ENCODE measurements around the gene PDCD1LG2.

PDCD1LG2 gene

DNA sequence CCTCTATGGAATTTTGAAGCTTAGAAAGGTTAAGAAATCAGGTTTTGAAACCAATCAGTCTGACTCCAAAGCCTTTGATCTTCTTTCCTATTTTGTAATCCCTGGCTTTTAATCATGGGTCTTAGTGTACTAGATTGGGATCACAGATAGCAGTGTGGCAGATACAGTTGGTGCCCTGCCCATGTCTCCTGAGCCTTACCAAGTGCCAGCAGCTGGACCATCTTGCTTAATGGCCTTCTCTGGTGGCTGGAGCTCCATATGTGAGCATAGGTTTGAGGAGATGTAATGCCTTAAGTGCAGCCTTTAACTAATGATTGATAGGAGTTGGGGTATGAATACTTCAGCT lies 101.8 kb downstream of the PDCD1LG2 start:
- Histone ChIP-seq H3K9ac (ENCODE audit: low read depth, low read length) (no peak overlapping the region), H3K27ac (ENCODE audit: low read depth, low read length) (no peak overlapping the region), H3K36me3 (ENCODE audit: control insufficient read depth, insufficient read depth, low read length) (no peaks in the 10 kb centered on the region), H3K27me3 (ENCODE audit: control insufficient read depth, insufficient read depth, low read length) (no peaks in the 10 kb centered on the region), H3K4me1 (ENCODE audit: control insufficient read depth, insufficient read depth, low read length) (0 out of 2 replicates have a peak, but pooled peaks cover 3% of the 10 kb centered on the region), H3K9me3 (ENCODE audit: control insufficient read depth, insufficient read depth, low read length) (no peaks in the 10 kb centered on the region), H3K4me3 (ENCODE audit: low read depth, low read length) (no peak overlapping the region)

DNA sequence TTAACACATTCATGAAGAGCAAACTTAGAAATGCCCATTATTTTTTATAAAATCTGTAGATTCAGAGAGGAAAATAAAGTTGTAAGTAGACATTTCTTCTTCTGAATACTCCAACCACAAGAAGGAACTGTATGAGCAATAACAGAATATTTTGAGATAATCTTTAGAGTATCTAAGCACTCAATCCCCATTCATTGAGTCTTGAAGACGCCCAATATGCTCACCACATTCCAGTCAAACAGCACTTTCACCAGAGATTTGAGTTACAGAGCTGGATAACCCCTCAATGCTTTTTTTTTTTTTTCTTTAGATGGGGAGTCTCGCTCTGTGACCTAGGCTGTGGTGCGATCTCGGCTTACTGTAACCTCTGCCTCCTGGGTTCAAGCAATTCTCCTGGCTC lies 103.9 kb downstream of the PDCD1LG2 start:
- no peak overlapping the region for H3K27ac ChIP-seq (ENCODE audit: low read depth, low read length)
- H3K9ac ChIP-seq (ENCODE audit: low read depth, low read length) = no peak overlapping the region
- no peaks in the 10 kb centered on the region for H3K27me3 ChIP-seq (ENCODE audit: control insufficient read depth, insufficient read depth, low read length)
- 0 out of 2 replicates have a peak, but pooled peaks cover 3% of the 10 kb centered on the region for H3K4me1 ChIP-seq (ENCODE audit: control insufficient read depth, insufficient read depth, low read length)
- no peak overlapping the region for H3K4me3 ChIP-seq (ENCODE audit: low read depth, low read length)
- H3K36me3 ChIP-seq (ENCODE audit: control insufficient read depth, insufficient read depth, low read length) = no peaks in the 10 kb centered on the region
- H3K9me3 ChIP-seq (ENCODE audit: control insufficient read depth, insufficient read depth, low read length) = no peaks in the 10 kb centered on the region

DNA sequence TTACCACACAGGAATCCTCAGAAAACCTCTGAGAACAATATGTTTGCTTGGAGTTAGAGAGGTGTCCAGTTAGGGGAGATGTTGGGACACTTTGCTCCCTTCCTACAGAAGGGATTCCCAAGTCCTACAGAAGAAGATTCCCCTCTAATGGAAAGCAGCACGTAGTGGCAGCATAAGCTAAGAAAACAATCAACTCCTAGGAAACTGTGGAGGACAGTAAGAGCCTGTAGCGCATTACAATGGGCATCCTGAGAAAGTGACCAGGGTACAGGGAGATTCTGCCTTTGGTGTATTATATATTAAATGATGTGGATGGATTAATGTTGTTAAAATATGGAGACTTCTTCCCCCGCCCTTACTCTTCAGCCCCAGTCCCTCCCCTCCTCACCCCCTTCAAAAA lies 104.7 kb downstream of the PDCD1LG2 start:
- H3K4me3 ChIP-seq (ENCODE audit: low read depth, low read length) = no peak overlapping the region
- 0 out of 2 replicates have a peak, but pooled peaks cover 3% of the 10 kb centered on the region for H3K4me1 ChIP-seq (ENCODE audit: control insufficient read depth, insufficient read depth, low read length)
- no peaks in the 10 kb centered on the region for H3K36me3 ChIP-seq (ENCODE audit: control insufficient read depth, insufficient read depth, low read length)
- H3K27ac ChIP-seq (ENCODE audit: low read depth, low read length) = no peak overlapping the region
- H3K9ac ChIP-seq (ENCODE audit: low read depth, low read length) = no peak overlapping the region
- no peaks in the 10 kb centered on the region for H3K9me3 ChIP-seq (ENCODE audit: control insufficient read depth, insufficient read depth, low read length)
- H3K27me3 ChIP-seq (ENCODE audit: control insufficient read depth, insufficient read depth, low read length) = no peaks in the 10 kb centered on the region

DNA sequence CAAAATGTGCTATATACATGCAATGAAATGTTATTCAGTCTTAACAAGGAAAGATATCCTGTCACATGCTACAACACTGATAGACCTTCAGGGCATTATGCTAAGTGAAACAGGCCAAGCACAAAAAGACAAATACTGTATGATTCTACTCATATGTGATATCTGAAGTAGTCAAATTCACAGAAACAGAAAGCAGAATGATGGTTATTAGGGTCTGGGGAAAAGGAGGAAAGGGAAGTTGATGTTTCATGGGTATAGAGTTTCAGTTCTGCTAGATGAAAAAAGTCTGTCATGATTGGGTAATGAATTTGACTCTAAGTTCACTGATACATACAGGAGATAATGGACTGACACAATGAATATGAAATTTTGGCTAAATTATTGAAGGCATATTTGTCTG lies 107.4 kb downstream of the PDCD1LG2 start:
- H3K4me1 ChIP-seq (ENCODE audit: control insufficient read depth, insufficient read depth, low read length) = 0 out of 2 replicates have a peak, but pooled peaks cover 3% of the 10 kb centered on the region
- no peak overlapping the region for H3K4me3 ChIP-seq (ENCODE audit: low read depth, low read length)
- no peaks in the 10 kb centered on the region for H3K9me3 ChIP-seq (ENCODE audit: control insufficient read depth, insufficient read depth, low read length)
- H3K9ac ChIP-seq (ENCODE audit: low read depth, low read length) = no peak overlapping the region
- H3K36me3 ChIP-seq (ENCODE audit: control insufficient read depth, insufficient read depth, low read length) = no peaks in the 10 kb centered on the region
- no peaks in the 10 kb centered on the region for H3K27me3 ChIP-seq (ENCODE audit: control insufficient read depth, insufficient read depth, low read length)
- no peak overlapping the region for H3K27ac ChIP-seq (ENCODE audit: low read depth, low read length)

DNA sequence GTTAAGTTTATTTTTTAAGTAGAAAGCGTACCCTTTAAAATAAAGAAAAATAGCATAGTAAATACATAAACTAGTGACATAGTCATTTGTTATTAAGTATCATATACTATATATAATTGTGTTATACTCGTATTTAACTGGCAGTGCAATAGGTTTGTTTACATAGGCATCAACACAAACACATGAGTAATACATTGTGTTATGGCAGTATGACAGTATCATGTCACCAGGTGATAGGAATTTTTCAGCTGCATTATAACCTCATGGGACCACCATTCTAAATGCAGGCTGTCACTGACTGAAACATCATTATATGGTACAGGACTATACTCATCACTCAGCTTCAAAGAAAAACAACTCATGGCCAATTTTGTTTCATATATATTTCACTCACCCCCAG lies 110.2 kb downstream of the PDCD1LG2 start:
- Histone ChIP-seq H3K9ac (ENCODE audit: low read depth, low read length) (no peak overlapping the region), H3K9me3 (ENCODE audit: control insufficient read depth, insufficient read depth, low read length) (no peaks in the 10 kb centered on the region), H3K36me3 (ENCODE audit: control insufficient read depth, insufficient read depth, low read length) (no peaks in the 10 kb centered on the region), H3K4me3 (ENCODE audit: low read depth, low read length) (no peak overlapping the region), H3K4me1 (ENCODE audit: control insufficient read depth, insufficient read depth, low read length) (no peaks in the 10 kb centered on the region), H3K27me3 (ENCODE audit: control insufficient read depth, insufficient read depth, low read length) (no peaks in the 10 kb centered on the region), H3K27ac (ENCODE audit: low read depth, low read length) (no peak overlapping the region)

All from HUES48 (cell line).